ENCODE data around the gene MAX. TPM values are rescaled to one million over a fixed set of nuclear protein-coding genes. Genes with fewer than 3 reads are reported as not detected.

Gene MAX, protein sequence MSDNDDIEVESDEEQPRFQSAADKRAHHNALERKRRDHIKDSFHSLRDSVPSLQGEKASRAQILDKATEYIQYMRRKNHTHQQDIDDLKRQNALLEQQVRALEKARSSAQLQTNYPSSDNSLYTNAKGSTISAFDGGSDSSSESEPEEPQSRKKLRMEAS
- 10 to 100 TPM; 44.2 to 54.0 (median 46.1) TPM for total RNA-seq

DNA sequence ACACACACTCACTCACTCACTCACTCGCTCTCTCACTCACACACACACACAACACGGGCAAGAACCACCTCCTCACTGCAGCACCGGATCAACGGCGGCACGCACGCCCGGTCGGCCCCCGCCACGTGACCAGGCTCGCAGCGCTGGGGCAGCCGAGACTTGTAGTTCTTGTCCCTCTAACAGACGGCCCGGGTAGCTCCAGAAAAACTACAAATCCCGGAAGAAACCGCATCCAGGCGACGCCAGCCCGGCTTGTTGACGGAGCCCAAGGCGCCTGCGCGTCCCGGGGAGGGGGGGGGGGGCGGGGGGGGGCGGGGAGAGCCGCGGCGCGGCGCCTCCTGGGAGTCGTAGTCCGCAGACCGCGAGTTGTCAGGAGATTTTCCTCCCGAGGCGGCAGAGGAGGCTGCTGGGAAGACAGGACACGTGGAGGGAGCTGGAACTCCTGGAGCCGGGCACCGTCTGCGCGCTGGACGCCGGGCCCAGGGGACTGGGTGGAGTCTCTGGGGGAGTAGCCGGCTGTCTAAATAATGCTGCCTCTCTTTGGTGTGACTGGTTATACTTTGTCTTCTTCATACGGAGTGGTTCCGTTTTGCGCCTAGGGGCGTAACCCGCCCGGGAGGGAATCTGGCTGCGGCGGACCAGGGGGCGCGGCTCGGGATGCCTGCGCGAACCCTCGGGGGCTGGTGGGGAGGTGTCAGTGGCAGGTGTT, at the start of gene MAX:
Gene MAX (minus strand): TSS at position 77 of the 709 bp plus-strand sequence. CDS start 178 bp downstream, outside the sequence.
- TF ChIP-seq, protein P1, sequence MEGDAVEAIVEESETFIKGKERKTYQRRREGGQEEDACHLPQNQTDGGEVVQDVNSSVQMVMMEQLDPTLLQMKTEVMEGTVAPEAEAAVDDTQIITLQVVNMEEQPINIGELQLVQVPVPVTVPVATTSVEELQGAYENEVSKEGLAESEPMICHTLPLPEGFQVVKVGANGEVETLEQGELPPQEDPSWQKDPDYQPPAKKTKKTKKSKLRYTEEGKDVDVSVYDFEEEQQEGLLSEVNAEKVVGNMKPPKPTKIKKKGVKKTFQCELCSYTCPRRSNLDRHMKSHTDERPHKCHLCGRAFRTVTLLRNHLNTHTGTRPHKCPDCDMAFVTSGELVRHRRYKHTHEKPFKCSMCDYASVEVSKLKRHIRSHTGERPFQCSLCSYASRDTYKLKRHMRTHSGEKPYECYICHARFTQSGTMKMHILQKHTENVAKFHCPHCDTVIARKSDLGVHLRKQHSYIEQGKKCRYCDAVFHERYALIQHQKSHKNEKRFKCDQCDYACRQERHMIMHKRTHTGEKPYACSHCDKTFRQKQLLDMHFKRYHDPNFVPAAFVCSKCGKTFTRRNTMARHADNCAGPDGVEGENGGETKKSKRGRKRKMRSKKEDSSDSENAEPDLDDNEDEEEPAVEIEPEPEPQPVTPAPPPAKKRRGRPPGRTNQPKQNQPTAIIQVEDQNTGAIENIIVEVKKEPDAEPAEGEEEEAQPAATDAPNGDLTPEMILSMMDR (IDR thresholded peaks at IDR 0.05; ENCODE audit: low read depth): no peak

DNA sequence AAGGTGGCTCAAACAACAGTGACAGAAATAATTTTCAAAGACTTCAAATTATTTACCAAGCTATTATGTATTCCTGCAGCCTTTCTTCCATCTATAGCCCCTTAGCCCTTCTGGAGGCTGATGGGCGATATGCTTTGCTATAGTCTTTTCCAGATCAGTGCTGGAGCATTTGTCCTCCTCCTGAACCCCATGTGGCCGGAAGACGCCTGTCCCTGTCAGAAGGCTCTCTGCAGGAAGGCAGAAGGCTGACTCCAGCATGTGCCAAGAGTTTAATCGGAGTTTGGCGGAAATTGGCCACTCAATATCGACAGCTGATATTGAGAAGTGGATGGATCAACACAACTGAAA, 49.3 kb upstream of the MAX start:
- TF ChIP-seq, protein P1 (IDR thresholded peaks at IDR 0.05; ENCODE audit: low read depth): no peak

DNA sequence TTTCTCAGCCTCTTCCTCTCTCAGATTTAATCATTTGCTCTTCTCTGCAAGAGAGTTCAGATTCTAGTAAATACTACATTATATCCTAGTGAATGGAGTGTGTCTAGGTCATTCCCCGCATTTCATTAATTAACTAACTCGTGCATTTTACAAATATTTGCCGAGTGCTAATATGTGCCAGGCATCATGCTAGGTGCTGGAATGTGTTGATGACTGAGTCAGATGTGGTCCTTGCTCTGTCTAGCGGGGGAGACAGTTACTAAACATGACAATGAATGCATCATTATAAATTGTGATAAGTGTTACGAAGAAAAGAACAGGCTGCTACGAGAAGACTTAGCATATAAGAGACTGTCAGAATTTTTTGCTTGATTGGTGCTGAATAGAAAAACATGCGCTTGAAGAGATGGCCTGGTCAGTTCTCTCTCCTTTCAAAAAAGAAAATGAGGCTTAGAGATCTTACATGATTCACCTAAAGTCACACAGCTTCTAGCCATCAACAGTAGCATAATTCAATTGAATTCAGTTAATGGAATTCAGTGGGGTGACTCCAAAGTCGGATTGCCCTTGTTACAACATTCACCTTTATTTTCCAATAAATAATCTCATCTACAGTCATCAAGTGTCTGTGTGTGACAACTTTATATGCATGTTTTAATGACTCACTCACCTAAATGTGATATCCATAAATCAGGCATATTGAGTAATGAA, 48.7 kb upstream of the MAX start:
- TF ChIP-seq, protein P1 (IDR thresholded peaks at IDR 0.05; ENCODE audit: low read depth): no peak

DNA sequence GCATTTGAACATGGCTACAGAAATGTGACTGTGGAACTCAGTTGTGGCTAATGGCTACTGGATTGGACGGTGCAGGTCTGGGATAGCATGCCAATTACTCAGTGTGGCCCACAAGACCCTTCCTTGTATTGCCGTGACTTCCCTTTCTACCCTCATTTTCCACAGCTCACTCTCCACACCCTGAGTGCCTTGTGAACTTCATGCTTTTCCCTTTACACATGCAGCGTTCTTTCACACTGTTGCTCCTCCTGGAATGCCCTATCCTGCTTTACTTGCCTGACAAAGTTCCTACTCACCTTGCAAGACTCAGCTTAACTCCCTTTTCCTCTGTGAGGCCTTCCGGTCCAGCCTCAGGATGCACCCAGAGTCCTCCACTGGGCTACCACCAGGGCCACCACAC, 46.8 kb upstream of the MAX start:
- TF ChIP-seq, protein P1 (IDR thresholded peaks at IDR 0.05; ENCODE audit: low read depth): no peak

DNA sequence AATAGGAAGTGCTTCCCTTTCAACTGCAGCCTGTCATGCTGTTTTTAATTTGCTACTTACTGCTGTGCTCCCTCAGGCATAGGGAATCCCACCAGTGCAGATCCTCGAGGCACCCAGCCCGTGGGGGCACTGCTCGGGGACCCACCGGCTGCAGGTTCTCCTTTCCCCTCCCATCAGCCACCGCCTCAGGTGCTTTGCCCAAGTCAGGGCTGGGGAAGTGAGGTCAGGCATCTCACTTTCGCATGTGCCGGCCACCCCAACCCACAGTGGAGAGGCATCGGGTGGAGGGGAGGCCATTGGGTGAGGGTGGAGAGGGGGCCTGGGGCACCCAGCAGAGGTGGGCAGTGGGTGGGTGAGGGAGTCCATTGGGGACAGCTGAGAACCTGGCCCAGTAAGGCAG, 41.9 kb upstream of the MAX start:
- TF ChIP-seq, protein P1 (IDR thresholded peaks at IDR 0.05; ENCODE audit: low read depth): no peak

DNA sequence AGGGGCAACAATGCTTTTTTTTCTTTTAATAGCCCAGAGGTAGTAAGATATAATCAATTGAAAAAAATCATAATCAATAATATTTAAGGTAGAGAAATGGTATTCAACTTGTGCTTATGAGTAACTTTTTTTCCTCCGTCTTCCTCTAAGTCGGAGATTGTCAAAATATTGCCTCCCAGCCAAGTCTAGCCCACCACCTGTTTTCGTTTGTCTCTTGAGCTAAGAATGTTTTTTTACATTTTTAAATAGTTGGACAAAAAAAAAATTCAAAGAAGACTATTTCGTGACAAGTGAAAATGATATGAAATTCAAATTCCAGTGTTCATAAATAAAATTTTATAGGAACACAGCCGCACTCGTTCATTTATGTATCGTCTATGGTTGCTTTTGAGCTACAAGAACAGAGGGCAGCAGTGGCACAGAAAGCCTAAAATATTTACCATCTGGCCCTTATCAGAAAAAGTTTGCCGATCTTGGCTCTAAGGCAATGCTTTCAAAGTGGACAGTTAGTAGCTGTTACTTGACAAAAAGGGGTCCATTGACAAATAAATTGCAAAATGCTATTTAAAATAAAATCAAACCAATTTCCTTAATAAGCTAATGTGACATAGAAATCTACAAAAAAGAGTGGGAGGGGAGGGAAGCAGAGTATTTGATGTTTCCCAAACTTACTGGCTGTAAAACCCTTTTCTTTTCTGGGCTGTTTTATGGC, 40.8 kb upstream of the MAX start:
- TF ChIP-seq, protein P1 (IDR thresholded peaks at IDR 0.05; ENCODE audit: low read depth): no peak

DNA sequence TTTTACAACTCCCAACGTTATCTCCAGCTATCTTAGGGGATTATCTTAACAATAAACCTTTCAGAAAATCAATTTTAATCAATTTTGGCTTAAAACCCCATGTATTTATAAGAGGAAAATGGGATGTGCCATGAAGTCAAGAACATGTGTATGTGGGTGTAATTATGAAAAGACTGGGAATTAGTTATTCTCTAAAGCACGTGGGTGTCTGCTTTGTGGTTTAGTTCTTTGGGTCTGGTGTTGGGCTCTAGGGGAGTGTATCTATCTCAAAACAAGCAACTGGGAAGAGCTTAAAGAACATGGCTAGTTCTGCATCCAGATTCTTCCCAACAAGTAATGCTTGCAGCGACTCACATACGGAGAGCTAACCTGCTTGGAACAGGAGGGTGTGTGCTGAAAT, 40.1 kb upstream of the MAX start:
- TF ChIP-seq, protein P1 (IDR thresholded peaks at IDR 0.05; ENCODE audit: low read depth): no peak
